Lower leg skin (tissue), 4 donors: ENCODE results near the gene ZNF532. TPM values are rescaled to one million over a fixed set of nuclear protein-coding genes. Genes with fewer than 3 reads are reported as not detected.

Experiments used
- DNase-seq, 2 donors: peaks; one replicate each; pipeline ENCODE4 v3.0.0-alpha.2; 2019; ENCODE audit warnings: low spot score in 2 of 2
- H3K4me3 ChIP-seq: fragments of 200-600 bp; sonication (generic); 2 replicates; pipeline ENCODE4 v1.5.1; 2017; ENCODE audit warnings: mild to moderate bottlenecking, low read depth; ENCODE audit not compliant: poor library complexity, severe bottlenecking
- POLR2A ChIP-seq, 2 donors: fragments of 450-650 bp; IDR thresholded peaks; one replicate each; pipeline ENCODE4 v1.6.1; 2016 to 2017; ENCODE audit warnings: antibody characterized with exemption in 2 of 2, mild to moderate bottlenecking in 1 of 2, moderate library complexity in 1 of 2
- WGBS, 2 donors: methylation state at CpG; one replicate each; pipeline ENCODE4 v1.1.5; 2018; 5-methylcytosine and 5-hydroxymethylcytosine counted together
- intact Hi-C: fragments of 100-400 bp; cut with DNase I; formaldehyde crosslinking; loops from one replicate; pipeline ENCODE4 v1.15.0; 2023; ENCODE audit warnings: low total_unique reads
- total RNA-seq, 4 donors: library from RNA; depleted of rRNA; stranded (reverse); fragments of >200 nt; gene quantifications; one replicate each; pipeline ENCODE4 v1.1.0, GENCODE V29; 2016
- TF ChIP-seq, protein P1 (sequence below), 3 donors: fragments of 450-650 bp; IDR thresholded peaks; one replicate each; pipeline ENCODE4 v1.5.1; 2016; ENCODE audit warnings: antibody characterized with exemption in 3 of 3, mild to moderate bottlenecking in 3 of 3, moderate library complexity in 2 of 3

ZNF532 gene
- total RNA-seq, 4 donors from 2014 or later: 11.1 to 40.1 (median 29.8) TPM

DNA sequence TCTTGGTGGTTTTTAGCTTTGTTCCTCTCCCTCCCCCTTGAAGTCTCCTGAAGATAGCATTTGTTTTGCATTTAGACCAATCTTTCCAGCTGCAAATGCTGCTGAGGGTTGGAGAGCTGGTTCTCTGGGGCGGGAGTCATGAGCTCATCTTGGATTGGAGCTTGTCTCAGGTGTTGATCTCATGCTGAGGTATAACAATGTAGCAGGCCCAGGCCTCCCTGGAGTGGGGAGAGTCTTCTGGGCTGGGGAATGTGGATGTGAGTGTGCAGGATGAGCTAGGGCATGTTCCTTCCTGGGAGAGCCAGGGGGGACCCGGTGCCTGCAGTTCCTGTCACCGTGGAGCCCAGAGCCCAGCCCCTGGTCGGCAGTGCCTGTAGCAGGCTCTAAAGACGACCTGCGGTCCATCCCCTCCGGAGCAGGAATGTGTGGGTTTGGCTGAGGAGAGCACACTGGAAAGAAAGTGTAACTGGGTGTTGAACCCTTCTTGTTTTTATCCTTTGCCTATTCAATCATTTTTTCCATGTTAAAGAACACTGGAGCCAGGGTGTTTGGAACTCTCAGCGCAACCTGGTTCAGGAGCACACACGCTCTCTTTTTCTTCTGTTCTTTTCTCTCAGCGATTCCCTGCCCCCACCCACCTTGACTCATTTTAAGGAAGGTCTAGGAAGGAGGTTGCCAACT is 2.7 kb downstream of the ZNF532 start:
- intact Hi-C loops: no loop called here
- TF ChIP-seq, protein P1, sequence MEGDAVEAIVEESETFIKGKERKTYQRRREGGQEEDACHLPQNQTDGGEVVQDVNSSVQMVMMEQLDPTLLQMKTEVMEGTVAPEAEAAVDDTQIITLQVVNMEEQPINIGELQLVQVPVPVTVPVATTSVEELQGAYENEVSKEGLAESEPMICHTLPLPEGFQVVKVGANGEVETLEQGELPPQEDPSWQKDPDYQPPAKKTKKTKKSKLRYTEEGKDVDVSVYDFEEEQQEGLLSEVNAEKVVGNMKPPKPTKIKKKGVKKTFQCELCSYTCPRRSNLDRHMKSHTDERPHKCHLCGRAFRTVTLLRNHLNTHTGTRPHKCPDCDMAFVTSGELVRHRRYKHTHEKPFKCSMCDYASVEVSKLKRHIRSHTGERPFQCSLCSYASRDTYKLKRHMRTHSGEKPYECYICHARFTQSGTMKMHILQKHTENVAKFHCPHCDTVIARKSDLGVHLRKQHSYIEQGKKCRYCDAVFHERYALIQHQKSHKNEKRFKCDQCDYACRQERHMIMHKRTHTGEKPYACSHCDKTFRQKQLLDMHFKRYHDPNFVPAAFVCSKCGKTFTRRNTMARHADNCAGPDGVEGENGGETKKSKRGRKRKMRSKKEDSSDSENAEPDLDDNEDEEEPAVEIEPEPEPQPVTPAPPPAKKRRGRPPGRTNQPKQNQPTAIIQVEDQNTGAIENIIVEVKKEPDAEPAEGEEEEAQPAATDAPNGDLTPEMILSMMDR (IDR thresholded peaks at IDR 0.05): no peak
- no peak for TF ChIP-seq POLR2A (IDR thresholded peaks at IDR 0.05)
- no peak for DNase-seq
- 24 to 26% methylated on average over 10 of the region's 10 CpGs for WGBS, 2 donors
- H3K4me3 ChIP-seq: no peak overlapping the region

- no peak overlapping the region for H3K4me3 ChIP-seq
- TF ChIP-seq, protein P1 (IDR thresholded peaks at IDR 0.05): no peak
- TF ChIP-seq POLR2A (IDR thresholded peaks at IDR 0.05): no peak
- intact Hi-C loops: no loop called here
- WGBS, 2 donors: 81 to 94% methylated on average over 6 of the region's 6 CpGs
- DNase-seq: no peak
Observed at GRCh38 chr18:58868440-58868839, 3.8 kb downstream of the ZNF532 start.

GRCh38 chr18:58870130-58870529 is 5.5 kb downstream of the ZNF532 start:
- intact Hi-C loops: no loop called here
- H3K4me3 ChIP-seq: no peak overlapping the region
- 85 to 91% methylated on average over 5 of the region's 5 CpGs for WGBS, 2 donors
- TF ChIP-seq, protein P1 (IDR thresholded peaks at IDR 0.05): no peak
- no peak for TF ChIP-seq POLR2A (IDR thresholded peaks at IDR 0.05)
- peak in 1 of 2 donors; percentile 36 for DNase-seq

- WGBS, 2 donors: 88 to 90% methylated on average over 2 of the region's 2 CpGs
- no peak overlapping the region for H3K4me3 ChIP-seq
- intact Hi-C loops: no loop called here
- TF ChIP-seq POLR2A (IDR thresholded peaks at IDR 0.05): no peak
- TF ChIP-seq, protein P1 (IDR thresholded peaks at IDR 0.05): no peak
- DNase-seq: peak in 1 of 2 donors; percentile 56
Observed at GRCh38 chr18:58870621-58871020, 5.9 kb downstream of the ZNF532 start.

DNA sequence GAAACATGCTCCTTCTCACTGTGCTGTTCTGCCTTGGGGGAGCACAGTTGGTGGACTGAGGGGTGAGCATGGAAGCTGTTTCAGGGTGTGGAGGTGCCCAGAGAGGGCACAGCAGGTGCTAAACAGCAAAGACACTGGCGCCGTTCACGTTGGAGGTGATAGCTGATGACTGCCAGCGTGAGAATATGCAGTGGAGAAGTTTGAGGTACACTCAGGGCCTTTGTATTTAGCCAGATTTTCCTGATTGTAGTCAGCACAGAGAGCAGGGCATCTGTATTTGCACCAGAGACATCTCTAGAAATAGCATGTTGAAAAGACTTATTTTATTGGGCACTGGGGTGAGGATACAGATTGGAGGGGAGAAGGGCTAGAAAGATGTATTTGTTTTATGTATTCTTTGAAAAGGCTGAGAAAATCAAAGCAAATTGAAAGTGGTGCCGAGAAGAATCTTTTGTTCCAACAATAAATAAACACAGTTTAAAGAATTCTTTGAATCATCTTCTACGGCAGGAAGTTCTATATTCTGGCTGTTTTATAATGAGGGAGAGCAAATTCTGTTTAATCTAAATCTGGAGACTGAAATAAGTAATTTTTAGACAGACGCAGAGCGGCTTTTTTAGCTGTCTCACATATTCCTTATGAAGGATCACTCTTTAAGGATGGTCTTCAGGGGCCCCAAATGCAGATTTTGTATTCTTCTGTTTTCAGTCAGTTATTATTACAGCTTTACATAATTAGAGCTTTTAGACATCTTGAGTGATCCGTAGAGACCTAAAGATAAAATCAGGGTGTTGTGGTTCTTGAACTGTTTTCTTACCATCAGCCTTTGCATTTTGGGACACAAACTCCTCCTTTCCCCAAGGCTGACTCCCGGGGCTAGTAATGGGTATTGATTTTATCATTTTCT is 7.1 kb downstream of the ZNF532 start:
- no peak overlapping the region for H3K4me3 ChIP-seq
- WGBS, 2 donors: 60 to 66% methylated on average over 10 of the region's 10 CpGs
- DNase-seq: peak in 1 of 2 donors; percentile 78
- TF ChIP-seq POLR2A (IDR thresholded peaks at IDR 0.05): no peak
- TF ChIP-seq, protein P1 (IDR thresholded peaks at IDR 0.05): no peak
- intact Hi-C loops: no loop called here
